UCSD-AML1 (cell line): ENCODE measurements around the gene ANKRD11.
"Not testable (repeated sequence)": the region's sequence is repeated elsewhere in the genome, so short reads cannot be mapped to it uniquely, and the experiment has no call there.

Source experiments
- DNase-seq: peaks from one replicate; lab custom pipeline; 2025; ENCODE audit not compliant: unreplicated experiment; lab: John Stamatoyannopoulos, UW

Gene ANKRD11

GRCh38 chr16:89248196-89248982 is 242.0 kb downstream of the ANKRD11 start:
- no peak for DNase-seq

DNA sequence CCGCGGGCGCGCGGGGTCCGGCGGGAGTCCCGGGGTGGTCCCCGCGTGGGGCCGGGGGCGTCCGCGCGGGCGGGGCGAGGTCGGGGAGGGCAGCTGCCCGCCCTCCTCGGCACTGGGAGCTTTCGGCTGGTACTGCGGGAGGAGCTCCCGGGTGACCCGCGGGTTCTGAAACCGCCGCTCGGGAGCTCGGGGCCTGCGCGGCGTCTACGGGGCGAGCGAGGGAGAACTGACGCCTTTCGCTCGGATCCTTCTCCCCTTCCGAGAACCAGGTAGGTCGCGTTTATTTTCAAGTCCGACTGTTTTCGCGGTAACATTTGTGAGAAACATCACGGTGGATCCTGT is 242.7 kb downstream of the ANKRD11 start:
- DNase-seq = not testable (repeated sequence)

DNA sequence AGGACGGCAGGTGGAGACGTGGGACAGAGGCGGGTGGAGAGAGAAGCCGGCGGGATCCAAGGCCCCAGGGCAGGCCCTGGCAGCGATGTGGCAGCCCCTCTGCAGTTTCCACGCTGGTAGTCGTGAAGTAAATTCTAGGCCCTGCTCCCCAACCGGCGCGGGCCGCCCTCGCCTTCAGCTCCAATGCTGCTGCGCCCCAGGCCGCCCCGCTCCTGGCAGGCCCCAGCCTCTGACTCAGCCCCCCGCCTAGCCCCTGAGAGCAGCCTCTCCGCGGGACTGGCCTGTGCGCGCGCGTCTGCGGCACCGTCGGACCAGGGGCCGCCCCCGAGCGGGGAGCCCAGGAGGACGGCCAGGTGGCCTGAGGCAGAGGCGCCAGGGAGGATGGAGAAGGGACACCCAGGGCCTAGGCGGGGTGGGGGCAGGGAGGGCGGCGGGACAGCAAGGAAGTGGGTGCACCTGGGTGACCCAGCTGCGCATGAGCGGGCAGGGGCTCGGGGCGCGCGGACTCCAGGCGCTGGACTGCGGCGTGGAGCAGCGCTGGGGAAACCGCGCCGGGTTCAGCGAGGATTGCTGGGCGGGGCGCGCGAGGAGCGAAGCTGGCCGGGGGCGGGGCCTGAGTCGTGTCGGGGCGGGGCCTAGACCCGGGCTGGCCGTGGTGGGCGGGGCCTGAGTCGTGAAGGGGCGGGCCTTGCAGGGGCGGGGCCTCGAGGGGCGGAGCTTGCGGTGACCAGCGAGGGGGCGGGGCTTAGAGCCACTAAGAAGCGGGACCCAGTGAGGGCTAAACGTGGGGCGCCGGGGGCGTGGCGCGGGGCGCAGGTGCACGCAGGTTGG is 243.2 kb downstream of the ANKRD11 start:
- peak; percentile 78 for DNase-seq

DNA sequence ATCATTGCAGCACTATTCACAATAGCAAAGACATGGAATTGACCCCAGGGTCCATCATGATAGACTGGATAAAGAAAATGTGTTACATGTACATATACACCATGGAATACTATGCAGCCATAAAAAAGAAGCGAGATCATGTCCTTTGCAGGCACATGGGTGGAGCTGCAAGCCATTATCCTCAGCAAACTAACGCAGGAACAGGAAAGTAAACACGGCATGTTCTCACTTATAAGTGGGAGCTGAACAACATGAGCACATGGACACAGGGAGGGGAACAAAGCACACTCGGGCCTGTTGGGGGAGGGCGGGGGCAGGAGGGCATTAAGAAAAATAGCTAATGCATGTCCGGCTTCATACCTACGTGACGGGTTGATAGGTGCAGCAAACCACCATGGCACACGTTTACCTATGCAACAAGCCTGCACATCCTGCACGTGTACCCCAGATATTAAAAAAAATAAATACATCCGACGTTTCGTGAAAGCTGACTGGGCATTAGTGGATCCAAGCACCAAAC is 243.9 kb downstream of the ANKRD11 start:
- DNase-seq = no peak

DNA sequence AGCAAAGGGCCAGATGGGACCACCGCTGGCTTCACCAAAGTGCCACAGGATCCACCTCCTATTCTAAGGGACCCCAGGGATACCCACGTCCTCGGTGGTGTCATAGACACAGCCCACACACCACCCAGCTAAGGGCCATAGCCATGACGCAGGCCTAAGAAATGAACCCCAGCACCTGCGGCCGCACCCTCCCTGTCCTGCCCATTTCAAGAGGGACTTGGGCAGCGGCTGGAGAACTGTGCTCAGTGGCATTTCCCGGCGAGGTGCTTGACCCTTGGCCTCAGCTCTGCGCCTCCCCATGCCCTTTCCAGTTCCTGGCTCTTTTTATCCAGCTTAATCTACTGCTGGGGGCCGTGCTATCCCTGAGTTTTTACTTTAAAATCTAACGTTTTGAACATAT is 245.6 kb downstream of the ANKRD11 start:
- DNase-seq = no peak

DNA sequence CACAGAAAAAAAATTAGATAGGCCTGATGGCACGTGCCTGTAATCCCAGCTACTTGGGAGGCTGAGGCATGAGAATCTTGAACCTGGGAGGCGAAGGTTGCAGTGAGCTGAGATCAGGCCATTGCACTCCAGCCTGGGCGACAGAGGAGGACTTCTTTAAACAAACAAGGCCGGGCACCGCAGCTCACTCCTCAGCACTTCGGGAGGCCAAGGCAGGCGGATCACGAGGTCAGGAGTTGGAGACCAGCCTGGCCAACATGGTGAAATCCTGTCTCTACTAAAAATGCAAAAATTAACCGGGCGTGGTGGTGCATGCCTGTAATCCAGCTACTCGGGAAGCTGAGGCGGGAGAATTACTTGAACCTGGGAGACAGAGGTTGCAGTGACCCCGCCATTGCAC is 246.1 kb downstream of the ANKRD11 start:
- DNase-seq = not testable (repeated sequence)

GRCh38 chr16:89243664-89244063 is 246.7 kb downstream of the ANKRD11 start:
- no peak for DNase-seq

DNA sequence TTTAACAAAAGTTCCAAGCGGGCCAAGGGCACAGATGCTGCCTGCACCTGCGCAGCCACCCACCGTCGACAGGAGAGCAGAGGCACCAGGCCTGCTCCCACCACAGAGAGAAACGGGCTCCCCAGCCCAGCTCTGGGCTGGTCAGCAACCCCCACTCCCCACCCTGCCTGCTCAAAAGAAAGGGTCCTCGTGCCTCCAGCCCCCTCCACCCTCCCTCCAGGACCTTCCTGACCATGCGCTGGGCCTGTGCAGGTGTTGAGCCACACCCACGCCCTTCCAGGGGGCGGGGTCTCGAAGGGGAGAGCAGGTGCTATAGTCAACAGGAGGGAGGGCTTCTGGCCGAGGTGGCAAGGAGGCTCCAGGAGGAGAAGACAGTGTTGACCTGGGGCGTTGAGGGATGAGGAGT is 247.6 kb downstream of the ANKRD11 start:
- DNase-seq = no peak

- peak; percentile 75 for DNase-seq
These were observed 249.0 kb downstream of the ANKRD11 start for GRCh38 chr16:89241187-89242007.

- no peak for DNase-seq
These were observed 252.6 kb downstream of the ANKRD11 start for GRCh38 chr16:89237733-89238132.

- no peak for DNase-seq
These were observed 256.5 kb downstream of the ANKRD11 start for GRCh38 chr16:89233678-89234490.

DNA sequence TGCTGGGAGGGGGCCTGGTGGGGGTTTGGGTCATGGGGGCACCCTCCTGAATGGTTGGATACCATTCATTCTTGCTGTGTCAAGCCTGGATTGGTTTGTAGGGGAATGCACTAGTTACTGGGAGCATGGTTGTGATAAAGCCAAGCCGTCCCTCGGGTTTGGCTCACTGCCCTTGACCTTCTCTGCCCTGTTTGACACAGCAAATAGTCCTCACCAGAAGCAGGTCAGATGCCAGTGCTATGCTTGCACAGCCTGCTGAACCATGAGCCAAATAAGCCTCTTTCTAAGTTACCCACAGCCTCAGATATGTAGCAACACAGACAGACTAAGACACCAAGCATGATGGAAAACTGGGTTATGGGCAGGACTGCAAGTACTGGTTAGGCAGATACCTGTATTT is 258.3 kb downstream of the ANKRD11 start:
- no peak for DNase-seq

GRCh38 chr16:89230255-89230654 is 260.1 kb downstream of the ANKRD11 start:
- no peak for DNase-seq

DNA sequence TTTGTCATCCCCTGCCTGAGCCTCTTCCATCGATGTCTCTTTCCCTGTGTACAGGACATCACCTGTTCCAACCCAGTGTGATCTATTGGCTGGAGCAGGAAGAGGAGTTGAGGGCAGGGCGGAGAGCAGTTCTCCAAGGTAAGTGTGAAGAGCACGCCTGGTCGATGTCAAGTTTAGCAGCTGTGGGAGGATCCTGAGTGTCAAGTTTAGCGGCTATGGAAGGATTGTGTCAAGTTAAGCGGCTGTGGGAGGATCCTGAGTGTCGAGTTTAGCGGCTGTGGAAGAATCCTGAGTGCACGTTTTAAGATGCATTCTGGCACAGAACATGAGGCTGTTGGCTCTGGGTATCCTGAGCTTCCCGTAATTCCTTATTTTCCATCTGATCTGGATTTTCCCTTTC is 265.7 kb downstream of the ANKRD11 start:
- DNase-seq = no peak

DNA sequence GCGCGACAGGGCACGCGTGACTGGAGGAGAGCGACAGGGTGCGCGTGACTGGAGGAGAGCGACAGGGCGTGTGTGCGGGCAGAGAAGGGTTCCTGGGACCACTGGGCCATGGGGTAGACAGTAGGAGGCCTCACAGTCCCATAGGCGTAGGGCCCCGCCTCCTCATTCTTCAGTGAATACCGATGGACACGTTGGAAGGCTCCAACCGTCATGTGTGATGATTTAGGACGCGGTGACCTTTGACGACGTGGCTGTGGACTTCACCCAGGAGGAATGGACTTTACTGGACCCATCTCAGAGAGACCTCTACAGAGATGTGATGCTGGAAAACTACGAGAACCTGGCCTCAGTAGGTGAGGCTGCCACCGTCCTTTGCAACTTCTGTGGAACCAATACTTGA is 267.4 kb downstream of the ANKRD11 start:
- no peak for DNase-seq

- DNase-seq = no peak
These were observed 268.8 kb downstream of the ANKRD11 start for GRCh38 chr16:89221604-89222003.

GRCh38 chr16:89219365-89219764 is 271.0 kb downstream of the ANKRD11 start:
- no peak for DNase-seq
